ENCODE measurements around the gene TMEM82.

Gene TMEM82

DNA sequence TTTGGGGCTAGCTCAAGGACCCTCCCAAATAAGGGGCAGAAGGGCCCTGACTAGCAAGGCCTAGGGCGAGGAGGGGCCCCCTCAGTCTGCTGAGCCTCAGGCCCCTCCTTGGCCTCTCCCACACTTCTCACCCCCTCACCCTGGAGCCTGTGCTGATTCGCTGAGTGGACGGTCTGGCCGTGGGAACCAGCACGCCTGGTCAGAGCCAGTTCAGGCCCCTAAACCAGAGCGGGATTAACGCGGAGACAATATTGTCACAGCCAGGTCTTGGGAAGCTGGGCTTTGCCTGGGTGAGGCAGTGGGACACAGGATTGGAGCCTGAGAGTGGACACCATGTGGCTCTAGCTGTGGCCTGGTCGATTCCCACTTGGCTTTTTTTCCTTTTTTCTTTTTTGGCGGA lies 11.5 kb downstream of the TMEM82 start:
- no peak overlapping the region for H2AFZ ChIP-seq (ENCODE audit: low read depth, low read length)
- no peak overlapping the region for H3K4me2 ChIP-seq (ENCODE audit: low read length)
- no peak overlapping the region for H3K9ac ChIP-seq (ENCODE audit: low read length)
- no peaks in the 10 kb centered on the region for H3K4me1 ChIP-seq (ENCODE audit: low read length)
- no peak for TF ChIP-seq EZH2phosphoT487 (IDR thresholded peaks at IDR 0.05; ENCODE audit: low read depth)
- TF ChIP-seq, protein P1, sequence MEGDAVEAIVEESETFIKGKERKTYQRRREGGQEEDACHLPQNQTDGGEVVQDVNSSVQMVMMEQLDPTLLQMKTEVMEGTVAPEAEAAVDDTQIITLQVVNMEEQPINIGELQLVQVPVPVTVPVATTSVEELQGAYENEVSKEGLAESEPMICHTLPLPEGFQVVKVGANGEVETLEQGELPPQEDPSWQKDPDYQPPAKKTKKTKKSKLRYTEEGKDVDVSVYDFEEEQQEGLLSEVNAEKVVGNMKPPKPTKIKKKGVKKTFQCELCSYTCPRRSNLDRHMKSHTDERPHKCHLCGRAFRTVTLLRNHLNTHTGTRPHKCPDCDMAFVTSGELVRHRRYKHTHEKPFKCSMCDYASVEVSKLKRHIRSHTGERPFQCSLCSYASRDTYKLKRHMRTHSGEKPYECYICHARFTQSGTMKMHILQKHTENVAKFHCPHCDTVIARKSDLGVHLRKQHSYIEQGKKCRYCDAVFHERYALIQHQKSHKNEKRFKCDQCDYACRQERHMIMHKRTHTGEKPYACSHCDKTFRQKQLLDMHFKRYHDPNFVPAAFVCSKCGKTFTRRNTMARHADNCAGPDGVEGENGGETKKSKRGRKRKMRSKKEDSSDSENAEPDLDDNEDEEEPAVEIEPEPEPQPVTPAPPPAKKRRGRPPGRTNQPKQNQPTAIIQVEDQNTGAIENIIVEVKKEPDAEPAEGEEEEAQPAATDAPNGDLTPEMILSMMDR (IDR thresholded peaks at IDR 0.05; ENCODE audit: low read depth, low read length), result no peak
- no peaks in the 10 kb centered on the region for H3K36me3 ChIP-seq (replicated peaks; ENCODE audit: low read depth, low read length)
- H3K9me3 ChIP-seq (ENCODE audit: insufficient read depth, low read length), result no peaks in the 10 kb centered on the region
- no peak overlapping the region for H3K4me3 ChIP-seq (ENCODE audit: low read length)
- no peaks in the 10 kb centered on the region for H3K79me2 ChIP-seq (ENCODE audit: low read length)
- peaks cover 5% of the 10 kb centered on the region; the same call in 1 of the 2 replicates for H3K27me3 ChIP-seq (ENCODE audit: low read depth, low read length)
- H3K27ac ChIP-seq (ENCODE audit: low read length), result no peak overlapping the region
- H4K20me1 ChIP-seq (ENCODE audit: insufficient read depth, low read length), result no peaks in the 10 kb centered on the region

DNA sequence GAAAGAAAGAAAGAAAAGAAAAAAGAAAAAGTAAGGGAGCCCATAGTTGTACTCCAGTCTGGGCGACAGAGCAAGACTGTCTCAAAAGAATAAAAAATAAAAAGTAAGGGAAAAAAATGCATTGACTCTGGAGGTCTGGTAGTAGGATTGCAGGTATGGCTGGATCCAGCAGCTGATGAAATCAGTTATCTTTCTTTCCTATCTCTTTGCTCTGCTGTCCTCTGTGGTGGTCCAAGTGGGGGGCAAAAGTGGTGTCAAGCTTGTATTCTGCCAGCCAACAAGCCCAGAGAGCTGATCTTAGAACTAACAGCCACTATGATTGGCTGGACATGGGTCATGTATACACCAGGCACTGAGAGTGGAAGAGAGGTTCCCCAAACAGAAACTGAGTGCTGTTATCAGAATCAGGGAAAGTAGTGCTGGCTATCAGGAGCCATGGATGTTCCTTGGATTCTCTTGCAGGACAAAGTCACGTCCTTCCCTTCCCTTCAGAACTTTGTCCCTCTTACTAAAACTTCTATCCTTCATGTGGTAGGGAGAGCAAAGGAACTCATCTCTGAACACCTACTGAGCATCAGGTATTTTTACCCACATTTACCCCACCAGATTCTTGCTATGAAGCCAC lies 12.8 kb downstream of the TMEM82 start:
- H3K9ac ChIP-seq (ENCODE audit: low read length), result no peak overlapping the region
- H3K79me2 ChIP-seq (ENCODE audit: low read length), result no peaks in the 10 kb centered on the region
- no peak overlapping the region for H3K4me3 ChIP-seq (ENCODE audit: low read length)
- no peaks in the 10 kb centered on the region for H3K4me1 ChIP-seq (ENCODE audit: low read length)
- H3K27me3 ChIP-seq (ENCODE audit: low read depth, low read length), result peaks cover 5% of the 10 kb centered on the region; the same call in 1 of the 2 replicates
- H3K4me2 ChIP-seq (ENCODE audit: low read length), result no peak overlapping the region
- H3K36me3 ChIP-seq (replicated peaks; ENCODE audit: low read depth, low read length), result no peaks in the 10 kb centered on the region
- no peaks in the 10 kb centered on the region for H3K9me3 ChIP-seq (ENCODE audit: insufficient read depth, low read length)
- no peaks in the 10 kb centered on the region for H4K20me1 ChIP-seq (ENCODE audit: insufficient read depth, low read length)
- no peak overlapping the region for H2AFZ ChIP-seq (ENCODE audit: low read depth, low read length)
- no peak overlapping the region for H3K27ac ChIP-seq (ENCODE audit: low read length)
- TF ChIP-seq, protein P1 (IDR thresholded peaks at IDR 0.05; ENCODE audit: low read depth, low read length), result no peak

DNA sequence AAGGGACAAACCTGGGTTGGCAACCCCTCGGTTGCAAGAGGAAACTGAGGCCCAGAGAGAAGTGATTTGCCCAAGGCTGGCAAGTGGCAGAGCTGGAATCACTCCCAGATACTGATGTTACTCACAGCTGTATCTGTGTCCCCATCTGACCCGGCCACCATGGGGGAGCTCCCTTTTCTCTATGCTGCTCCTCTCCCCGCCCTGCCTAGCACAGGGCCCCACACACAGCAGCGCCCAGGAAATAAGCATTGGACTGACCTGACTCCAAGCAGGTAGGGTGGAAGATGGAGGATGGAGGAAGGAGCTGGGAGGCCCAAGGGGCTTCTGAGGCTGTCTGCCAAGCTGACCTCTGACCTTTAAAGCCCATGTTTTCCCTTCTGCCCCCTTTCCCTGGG lies 13.3 kb downstream of the TMEM82 start:
- Histone ChIP-seq H3K4me3 (ENCODE audit: low read length) (no peak overlapping the region), H3K36me3 (replicated peaks; ENCODE audit: low read depth, low read length) (no peaks in the 10 kb centered on the region), H3K27me3 (ENCODE audit: low read depth, low read length) (peaks cover 5% of the 10 kb centered on the region; the same call in 1 of the 2 replicates), H3K9ac (ENCODE audit: low read length) (no peak overlapping the region), H4K20me1 (ENCODE audit: insufficient read depth, low read length) (no peaks in the 10 kb centered on the region), H3K27ac (ENCODE audit: low read length) (no peak overlapping the region), H3K4me2 (ENCODE audit: low read length) (no peak overlapping the region), H3K9me3 (ENCODE audit: insufficient read depth, low read length) (no peaks in the 10 kb centered on the region), H3K79me2 (ENCODE audit: low read length) (no peaks in the 10 kb centered on the region), H2AFZ (ENCODE audit: low read depth, low read length) (no peak overlapping the region), H3K4me1 (ENCODE audit: low read length) (no peaks in the 10 kb centered on the region)
- no peak for TF ChIP-seq EZH2phosphoT487 (IDR thresholded peaks at IDR 0.05; ENCODE audit: low read depth)
- TF ChIP-seq, protein P1 (IDR thresholded peaks at IDR 0.05; ENCODE audit: low read depth, low read length), result no peak

DNA sequence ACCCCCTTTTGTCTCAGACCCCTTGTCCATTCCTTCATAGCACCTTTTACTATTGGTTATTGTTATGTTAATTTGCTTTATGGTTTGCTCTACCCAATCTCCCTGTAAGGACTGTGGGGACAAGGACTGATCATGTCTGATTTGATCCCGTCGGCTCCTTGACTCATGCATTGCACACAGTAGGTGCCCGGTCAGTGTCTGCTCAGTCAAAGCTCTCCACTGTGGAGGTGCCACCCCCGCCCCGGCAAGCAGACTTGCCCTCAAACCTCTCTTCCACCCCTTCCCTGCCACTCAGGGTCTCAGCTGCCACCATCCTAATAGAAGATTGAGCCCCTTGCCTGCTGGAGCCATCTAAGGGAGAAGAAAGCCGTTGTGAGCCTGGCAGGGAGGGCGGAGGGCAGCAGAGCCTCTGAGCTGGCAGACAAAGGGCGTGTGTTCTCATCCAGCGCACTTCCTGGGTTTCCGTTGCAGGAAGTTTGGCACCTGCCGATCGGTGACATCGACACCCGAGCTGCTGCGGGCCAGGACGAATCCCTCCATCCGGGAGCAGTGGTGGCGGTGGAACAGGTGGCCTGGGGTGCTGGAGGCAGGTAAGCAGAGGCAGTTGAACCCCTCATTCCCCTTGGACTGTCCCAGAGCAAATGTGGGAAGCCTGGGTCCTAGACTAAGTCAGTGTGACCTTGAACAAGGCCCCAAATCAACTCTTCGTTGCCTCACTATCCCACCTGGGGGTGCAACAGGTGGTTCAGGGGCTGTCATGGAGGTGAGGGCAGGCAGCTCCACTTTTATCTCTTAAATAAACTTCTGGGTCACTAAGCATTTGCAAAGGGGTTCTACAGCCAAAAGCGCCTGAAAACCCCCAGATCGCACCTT lies 14.1 kb downstream of the TMEM82 start:
- no peaks in the 10 kb centered on the region for H3K9me3 ChIP-seq (ENCODE audit: insufficient read depth, low read length)
- no peaks in the 10 kb centered on the region for H3K4me1 ChIP-seq (ENCODE audit: low read length)
- H3K4me3 ChIP-seq (ENCODE audit: low read length), result no peak overlapping the region
- 0 out of 2 replicates have a peak overlapping the region, but pooled peaks have one; percentile 60 for H2AFZ ChIP-seq (ENCODE audit: low read depth, low read length)
- no peaks in the 10 kb centered on the region for H3K79me2 ChIP-seq (ENCODE audit: low read length)
- peaks cover 5% of the 10 kb centered on the region; the same call in 1 of the 2 replicates for H3K27me3 ChIP-seq (ENCODE audit: low read depth, low read length)
- H3K4me2 ChIP-seq (ENCODE audit: low read length), result peak overlapping the region; percentile 24; the same call in 1 of the 2 replicates
- no peak for TF ChIP-seq EZH2phosphoT487 (IDR thresholded peaks at IDR 0.05; ENCODE audit: low read depth)
- no peaks in the 10 kb centered on the region for H4K20me1 ChIP-seq (ENCODE audit: insufficient read depth, low read length)
- no peak overlapping the region for H3K27ac ChIP-seq (ENCODE audit: low read length)
- no peak overlapping the region for H3K9ac ChIP-seq (ENCODE audit: low read length)
- no peaks in the 10 kb centered on the region for H3K36me3 ChIP-seq (replicated peaks; ENCODE audit: low read depth, low read length)
